ENCODE data around the gene SLPI. TPM values are rescaled to one million over a fixed set of nuclear protein-coding genes. Genes with fewer than 3 reads are reported as not detected.

The SLPI gene, protein sequence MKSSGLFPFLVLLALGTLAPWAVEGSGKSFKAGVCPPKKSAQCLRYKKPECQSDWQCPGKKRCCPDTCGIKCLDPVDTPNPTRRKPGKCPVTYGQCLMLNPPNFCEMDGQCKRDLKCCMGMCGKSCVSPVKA
- 0.49 and 4.7 TPM in 2 replicates for total RNA-seq

DNA sequence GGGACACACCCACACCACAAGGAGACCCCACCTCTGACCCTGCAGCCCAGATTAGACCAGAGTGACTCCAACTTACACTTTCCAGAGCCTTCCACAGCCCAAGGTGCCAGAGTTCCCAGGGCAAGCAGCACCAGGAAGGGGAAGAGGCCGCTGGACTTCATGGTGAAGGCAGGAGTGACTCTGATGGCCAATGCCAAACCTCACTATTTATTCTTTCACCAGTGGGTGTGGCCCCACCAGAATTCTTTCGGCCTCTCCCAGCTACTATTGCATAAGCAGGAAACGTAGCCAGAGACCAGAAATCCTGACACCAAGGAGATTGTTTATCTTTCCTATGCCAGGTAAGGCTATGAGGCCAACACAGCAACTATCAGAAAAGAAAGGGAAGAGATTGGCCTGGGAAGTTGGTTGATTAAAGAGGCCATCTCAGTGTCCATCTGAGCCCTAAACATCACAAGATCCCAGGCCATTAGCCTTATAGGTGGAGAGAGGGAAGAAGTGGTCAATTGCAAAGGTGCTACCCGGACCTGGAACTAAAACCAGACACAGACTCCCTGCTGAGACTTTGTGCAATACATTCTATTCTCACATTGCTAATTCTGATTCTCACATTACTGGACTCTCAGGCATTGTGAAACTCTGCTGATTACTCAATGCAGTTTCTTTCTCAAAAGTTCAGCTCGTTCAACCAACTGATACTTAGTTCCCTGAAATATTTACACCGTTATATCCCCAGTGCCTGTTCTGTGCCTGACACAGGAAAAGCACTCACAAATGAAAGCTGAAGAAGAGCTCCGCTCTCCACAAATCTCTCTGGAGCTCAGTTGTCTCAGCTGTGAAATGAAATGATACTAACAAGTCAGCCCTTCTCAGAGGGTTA is at the start of gene SLPI:
Gene SLPI, minus strand, starts transcription at position 182 of the 880 bp plus-strand sequence. Its CDS starts 21 bp downstream, at position 161.

DNA sequence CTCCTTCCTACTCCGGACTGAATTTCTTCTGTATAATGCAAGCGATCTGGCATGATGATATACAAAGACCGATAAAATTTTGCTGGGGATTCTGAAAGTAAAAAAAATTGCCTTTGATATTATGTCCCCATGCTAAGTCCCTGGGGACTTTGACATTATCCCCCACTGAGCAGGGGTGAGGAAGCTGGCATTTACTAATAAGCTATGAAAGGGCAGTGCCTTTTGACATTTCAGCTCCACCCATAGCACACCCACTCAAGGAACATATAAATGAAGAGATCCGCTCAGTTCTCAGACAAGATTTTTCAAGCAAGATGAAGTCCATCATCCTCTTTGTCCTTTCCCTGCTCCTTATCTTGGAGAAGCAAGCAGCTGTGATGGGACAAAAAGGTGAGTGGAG is 33.3 kb downstream of the SLPI start, which contains the start of gene SEMG2:
Gene SEMG2, plus strand, starts transcription at position 298 of the 400 bp plus-strand sequence. Its CDS starts 17 bp downstream, at position 315.

DNA sequence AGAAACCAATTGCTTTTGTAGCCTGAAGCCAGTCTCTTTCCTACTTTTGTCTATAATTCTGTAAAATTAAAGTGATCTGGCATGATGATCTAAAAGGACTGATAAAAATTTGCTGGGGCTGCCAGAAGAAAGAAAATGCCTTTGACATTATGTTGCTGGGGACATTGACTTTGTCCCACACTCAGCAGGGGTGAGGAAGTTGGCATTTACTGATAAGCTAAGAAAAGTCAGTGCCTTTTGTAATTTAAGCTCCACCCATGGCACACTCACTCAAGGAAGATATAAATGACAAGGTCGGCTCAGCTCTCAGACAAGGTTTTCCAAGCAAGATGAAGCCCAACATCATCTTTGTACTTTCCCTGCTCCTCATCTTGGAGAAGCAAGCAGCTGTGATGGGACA is 47.6 kb downstream of the SLPI start, which contains the start of gene SEMG1:
Gene SEMG1, plus strand, starts transcription at position 309 of the 400 bp plus-strand sequence. Its CDS starts 21 bp downstream, at position 330.

Other genes with a start within 250 kb of the SLPI start
- 3.0 and 6.2 TPM in 2 replicates for gene KCNS1, start 153.4 kb downstream of the SLPI start, total RNA-seq
- not detected in 2 replicates for gene WFDC5, start 139.4 kb downstream of the SLPI start, total RNA-seq
- gene WFDC12, start 130.1 kb downstream of the SLPI start, total RNA-seq, result not detected in 2 replicates
- gene PI3, start 79.7 kb downstream of the SLPI start, total RNA-seq, result not detected in 2 replicates
- not detected in 2 replicates for gene SEMG1, start 47.5 kb downstream of the SLPI start, total RNA-seq
- not detected in 2 replicates for gene SEMG2, start 33.2 kb downstream of the SLPI start, total RNA-seq
- gene RBPJL, start 52.3 kb upstream of the SLPI start, total RNA-seq, result not detected in 2 replicates
- not detected in 2 replicates for gene MATN4, start 53.7 kb upstream of the SLPI start, total RNA-seq
- gene SDC4, start 93.9 kb upstream of the SLPI start, total RNA-seq, result 92.6 and 201 TPM in 2 replicates
- gene SYS1, start 108.6 kb upstream of the SLPI start, total RNA-seq, result 53.3 and 63.6 TPM in 2 replicates
- not detected in 2 replicates for gene TP53TG5, start 123.8 kb upstream of the SLPI start, total RNA-seq
- 36.2 and 36.6 TPM in 2 replicates for gene DBNDD2, start 153.7 kb upstream of the SLPI start, total RNA-seq
- gene PIGT, start 161.6 kb upstream of the SLPI start, total RNA-seq, result 81.5 and 125 TPM in 2 replicates
- 0.98 and 9.8 TPM in 2 replicates for gene WFDC2, start 215.2 kb upstream of the SLPI start, total RNA-seq

All from mesangial cell (primary cell).